ENCODE measurements around the gene NT5DC3.

The NT5DC3 gene

GRCh38 chr12:103799857-103800771 lies 40.9 kb downstream of the NT5DC3 start:
- peak; percentile 88 for DNase-seq (ENCODE audit: low read depth, low spot score)
- TF ChIP-seq, protein P1, sequence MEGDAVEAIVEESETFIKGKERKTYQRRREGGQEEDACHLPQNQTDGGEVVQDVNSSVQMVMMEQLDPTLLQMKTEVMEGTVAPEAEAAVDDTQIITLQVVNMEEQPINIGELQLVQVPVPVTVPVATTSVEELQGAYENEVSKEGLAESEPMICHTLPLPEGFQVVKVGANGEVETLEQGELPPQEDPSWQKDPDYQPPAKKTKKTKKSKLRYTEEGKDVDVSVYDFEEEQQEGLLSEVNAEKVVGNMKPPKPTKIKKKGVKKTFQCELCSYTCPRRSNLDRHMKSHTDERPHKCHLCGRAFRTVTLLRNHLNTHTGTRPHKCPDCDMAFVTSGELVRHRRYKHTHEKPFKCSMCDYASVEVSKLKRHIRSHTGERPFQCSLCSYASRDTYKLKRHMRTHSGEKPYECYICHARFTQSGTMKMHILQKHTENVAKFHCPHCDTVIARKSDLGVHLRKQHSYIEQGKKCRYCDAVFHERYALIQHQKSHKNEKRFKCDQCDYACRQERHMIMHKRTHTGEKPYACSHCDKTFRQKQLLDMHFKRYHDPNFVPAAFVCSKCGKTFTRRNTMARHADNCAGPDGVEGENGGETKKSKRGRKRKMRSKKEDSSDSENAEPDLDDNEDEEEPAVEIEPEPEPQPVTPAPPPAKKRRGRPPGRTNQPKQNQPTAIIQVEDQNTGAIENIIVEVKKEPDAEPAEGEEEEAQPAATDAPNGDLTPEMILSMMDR (IDR thresholded peaks at IDR 0.05; ENCODE audit: low read depth, low read length): no peak
- in situ Hi-C loops (cut with HindIII; ENCODE audit: low sequenced_read_pairs): no loop called here
- no peak overlapping the region for H3K4me3 ChIP-seq (ENCODE audit: low read depth, low read length)

DNA sequence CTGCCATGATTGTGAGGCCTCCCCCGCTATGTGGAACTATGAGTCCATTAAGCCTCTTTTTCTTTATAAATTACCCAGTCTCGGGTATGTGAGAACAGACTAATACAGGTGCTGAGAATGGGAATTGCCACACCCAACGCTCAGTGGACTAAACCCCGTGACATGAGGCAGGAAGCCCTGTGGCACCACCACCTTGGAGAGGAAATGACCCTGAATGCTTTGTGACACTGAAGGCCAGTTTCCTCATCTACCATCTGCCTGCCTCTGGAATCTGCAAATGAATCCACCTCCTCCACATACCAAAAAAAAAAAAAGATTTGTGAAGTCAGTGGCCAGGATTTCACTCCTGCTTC lies 41.6 kb downstream of the NT5DC3 start:
- in situ Hi-C loops (cut with HindIII; ENCODE audit: low sequenced_read_pairs): no loop called here
- no peak overlapping the region for H3K4me3 ChIP-seq (ENCODE audit: low read depth, low read length)
- TF ChIP-seq, protein P1 (IDR thresholded peaks at IDR 0.05; ENCODE audit: low read depth, low read length): no peak
- DNase-seq (ENCODE audit: low read depth, low spot score): no peak

GRCh38 chr12:103798586-103798985 lies 42.4 kb downstream of the NT5DC3 start:
- H3K4me3 ChIP-seq (ENCODE audit: low read depth, low read length): no peak overlapping the region
- in situ Hi-C loops (cut with HindIII; ENCODE audit: low sequenced_read_pairs): no loop called here
- no peak for DNase-seq (ENCODE audit: low read depth, low spot score)
- TF ChIP-seq, protein P1 (IDR thresholded peaks at IDR 0.05; ENCODE audit: low read depth, low read length): no peak

DNA sequence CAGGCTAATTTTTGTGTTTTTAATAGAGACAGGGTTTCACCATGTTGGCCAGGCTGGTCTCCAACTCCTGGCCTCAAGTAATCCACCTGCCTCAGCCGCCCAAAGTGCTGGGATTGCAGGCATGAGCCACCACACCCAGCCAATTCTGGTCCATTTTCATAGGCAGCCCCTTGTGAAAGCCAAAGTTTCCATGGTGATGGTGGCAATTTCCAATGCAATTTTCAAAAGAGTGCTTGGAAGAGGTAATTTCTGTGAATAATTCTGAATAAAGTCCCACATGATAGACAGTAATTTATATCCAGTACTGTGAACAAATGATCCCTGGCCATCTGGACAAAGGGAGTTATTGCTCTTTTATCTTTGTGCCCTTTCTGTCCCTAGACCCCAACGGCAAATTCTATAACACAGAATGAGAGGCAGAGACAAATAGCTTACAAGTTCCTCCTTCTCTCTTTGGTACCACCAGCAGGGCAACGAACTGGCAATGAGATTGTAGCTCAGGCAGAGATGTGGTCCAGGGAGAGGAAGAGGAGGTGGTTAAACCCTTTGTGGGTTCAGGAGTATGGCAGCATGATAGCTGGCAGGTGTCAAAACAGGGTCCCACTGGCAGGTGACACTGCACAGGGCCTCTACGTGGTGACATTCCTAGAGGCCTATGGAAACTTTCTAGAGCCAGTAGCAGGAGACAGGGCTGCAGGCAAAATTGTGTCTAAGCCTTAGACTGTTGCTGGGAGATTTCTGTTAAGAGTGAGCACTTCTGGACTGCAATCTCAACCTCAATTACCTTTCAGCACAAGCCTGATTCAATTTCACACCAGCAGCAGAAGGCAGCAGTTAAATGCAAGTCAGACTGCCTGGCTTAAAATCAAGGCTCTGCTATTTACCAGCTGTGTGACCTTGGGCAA lies 46.5 kb downstream of the NT5DC3 start:
- no peak overlapping the region for H3K4me3 ChIP-seq (ENCODE audit: low read depth, low read length)
- in situ Hi-C loops (cut with HindIII; ENCODE audit: low sequenced_read_pairs): no loop called here
- no peak for DNase-seq (ENCODE audit: low read depth, low spot score)
- TF ChIP-seq, protein P1 (IDR thresholded peaks at IDR 0.05; ENCODE audit: low read depth, low read length): no peak

GRCh38 chr12:103793512-103794045 lies 47.5 kb downstream of the NT5DC3 start:
- DNase-seq (ENCODE audit: low read depth, low spot score): no peak
- TF ChIP-seq, protein P1 (IDR thresholded peaks at IDR 0.05; ENCODE audit: low read depth, low read length): no peak
- in situ Hi-C loops (cut with HindIII; ENCODE audit: low sequenced_read_pairs): no loop called here
- no peak overlapping the region for H3K4me3 ChIP-seq (ENCODE audit: low read depth, low read length)

- no peak for DNase-seq (ENCODE audit: low read depth, low spot score)
- no peak overlapping the region for H3K4me3 ChIP-seq (ENCODE audit: low read depth, low read length)
- TF ChIP-seq, protein P1 (IDR thresholded peaks at IDR 0.05; ENCODE audit: low read depth, low read length): no peak
- in situ Hi-C loops (cut with HindIII; ENCODE audit: low sequenced_read_pairs): no loop called here
These were observed 48.0 kb downstream of the NT5DC3 start for GRCh38 chr12:103793046-103793445.
